ENCODE measurements around the gene SMIM12.

DNA sequence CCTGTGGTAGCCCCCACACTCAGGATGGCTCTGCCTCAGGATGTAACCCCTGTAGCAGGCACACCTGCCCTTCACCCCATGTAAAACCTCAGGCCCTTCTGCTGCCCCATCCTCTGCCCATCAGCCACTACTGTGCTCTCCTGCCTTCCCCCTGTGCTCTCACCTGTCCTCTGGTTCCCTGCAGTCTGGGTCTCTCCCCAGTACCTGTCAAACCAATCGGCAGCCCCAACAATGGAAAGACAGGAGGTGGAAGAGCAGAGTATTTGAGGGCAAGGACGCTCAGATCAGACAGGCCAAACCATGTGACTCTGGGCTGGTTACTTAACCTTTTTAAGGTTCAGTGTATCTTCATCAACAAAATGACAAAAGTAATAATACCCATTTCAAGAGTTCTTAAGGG, 30.9 kb downstream of the SMIM12 start:
- TF ChIP-seq, protein P1, sequence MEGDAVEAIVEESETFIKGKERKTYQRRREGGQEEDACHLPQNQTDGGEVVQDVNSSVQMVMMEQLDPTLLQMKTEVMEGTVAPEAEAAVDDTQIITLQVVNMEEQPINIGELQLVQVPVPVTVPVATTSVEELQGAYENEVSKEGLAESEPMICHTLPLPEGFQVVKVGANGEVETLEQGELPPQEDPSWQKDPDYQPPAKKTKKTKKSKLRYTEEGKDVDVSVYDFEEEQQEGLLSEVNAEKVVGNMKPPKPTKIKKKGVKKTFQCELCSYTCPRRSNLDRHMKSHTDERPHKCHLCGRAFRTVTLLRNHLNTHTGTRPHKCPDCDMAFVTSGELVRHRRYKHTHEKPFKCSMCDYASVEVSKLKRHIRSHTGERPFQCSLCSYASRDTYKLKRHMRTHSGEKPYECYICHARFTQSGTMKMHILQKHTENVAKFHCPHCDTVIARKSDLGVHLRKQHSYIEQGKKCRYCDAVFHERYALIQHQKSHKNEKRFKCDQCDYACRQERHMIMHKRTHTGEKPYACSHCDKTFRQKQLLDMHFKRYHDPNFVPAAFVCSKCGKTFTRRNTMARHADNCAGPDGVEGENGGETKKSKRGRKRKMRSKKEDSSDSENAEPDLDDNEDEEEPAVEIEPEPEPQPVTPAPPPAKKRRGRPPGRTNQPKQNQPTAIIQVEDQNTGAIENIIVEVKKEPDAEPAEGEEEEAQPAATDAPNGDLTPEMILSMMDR (IDR thresholded peaks at IDR 0.05; ENCODE audit: low read length), result no peak
- no peak for TF ChIP-seq EZH2 (IDR thresholded peaks at IDR 0.05; ENCODE audit: borderline replicate concordance, low read length)
